Panc1 (cell line): Measurements from ENCODE around the gene PSG5. TPM values are rescaled to one million over a fixed set of nuclear protein-coding genes. Genes with fewer than 3 reads are reported as not detected.
"Not testable (repeated sequence)": the region's sequence is repeated elsewhere in the genome, so short reads cannot be mapped to it uniquely, and the experiment has no call there.

ENCODE experiments used
- ATAC-seq: fragments of 200-7000 bp; cut with Tn5 transposase; 2 replicates; pipeline ENCODE4 v1.9.1; 2020; ENCODE audit warnings: mild to moderate bottlenecking, moderate library complexity
- BruUV-seq: library from RNA; stranded (reverse); fragments of 400-500 nt; replicated peaks from 2 replicates; lab custom pipeline; 2021; lab: Mats Ljungman, UMichigan
- CTCF ChIA-PET: fragments of 300-600 bp; sonication (Branson Sonifier 250); formaldehyde crosslinking; loops from one replicate; lab custom pipeline; 2022; ENCODE audit warnings: antibody characterized with exemption; lab: Charles Lee
- POLR2A ChIA-PET: fragments of 300-600 bp; sonication (Branson Sonifier 250); formaldehyde crosslinking; loops from one replicate; lab custom pipeline; 2022; ENCODE audit warnings: antibody characterized with exemption; lab: Charles Lee
- DNase-seq: peaks from one replicate; pipeline ENCODE4 v3.0.0-alpha.2; 2010; ENCODE audit warnings: low read depth, low spot score
- H3K27ac ChIP-seq: 2 replicates; pipeline ENCODE4 v1.5.1; 2011; ENCODE audit warnings: mild to moderate bottlenecking, low read length, inconsistent platforms
- H3K27me3 ChIP-seq: fragments of 200-500 bp; sonication (Bioruptor generic); 2 replicates; pipeline ENCODE4 v1.6.0; 2014; ENCODE audit warnings: low read length, inconsistent platforms; ENCODE audit not compliant: control insufficient read depth, insufficient read depth
- H3K36me3 ChIP-seq: fragments of 200-500 bp; sonication (Bioruptor generic); 2 replicates; pipeline ENCODE4 v1.5.1; 2014; ENCODE audit warnings: inconsistent platforms, mild to moderate bottlenecking, low read length, moderate library complexity; ENCODE audit not compliant: control insufficient read depth, insufficient read depth
- H3K4me1 ChIP-seq: 2 replicates; pipeline ENCODE4 v1.5.1; 2011; ENCODE audit warnings: inconsistent platforms, mild to moderate bottlenecking, low read length, moderate library complexity; ENCODE audit not compliant: control insufficient read depth, insufficient read depth
- H3K4me3 ChIP-seq, 2 experiments: 2 replicates each; pipeline ENCODE4 v1.5.1; 2011 to 2012; ENCODE audit warnings: low read depth in 2 of 2, low read length in 2 of 2, mild to moderate bottlenecking in 2 of 2, inconsistent platforms in 1 of 2, moderate library complexity in 1 of 2
- H3K9me3 ChIP-seq: fragments of 200-500 bp; sonication (Bioruptor generic); 2 replicates; pipeline ENCODE4 v1.5.1; 2014; ENCODE audit warnings: low read depth, mild to moderate bottlenecking, inconsistent platforms, low read length, moderate library complexity; ENCODE audit not compliant: control insufficient read depth, insufficient read depth
- in situ Hi-C: cut with HindIII; loops from 2 replicates; pipeline ENCODE4 v1.10.0; 2016; ENCODE audit warnings: low sequenced_read_pairs, low pct_unique_long_range_greater_than_20kb
- intact Hi-C: fragments of 100-400 bp; cut with micrococcal nuclease; formaldehyde crosslinking; loops from one replicate; pipeline ENCODE4 v1.10.0; 2022; ENCODE audit not compliant: unreplicated experiment
- total RNA-seq: library from RNA; stranded (reverse); gene quantifications from one replicate; pipeline ENCODE4 v1.2.1, GENCODE V29; 2021; ENCODE audit not compliant: unreplicated experiment

The PSG5 gene
- total RNA-seq, 1 experiment from 2014 or later = not detected

GRCh38 chr19:43207174-43207573 is 20.8 kb upstream of the PSG5 start:
- ATAC-seq = not testable (repeated sequence)

GRCh38 chr19:43205471-43206105 is 19.3 kb upstream of the PSG5 start, which contains the start of gene PSG4:
PSG4 (minus strand) TSS chr19:43205638; CDS start chr19:43205536, 102 bp downstream.
- POLR2A ChIA-PET, DNase-seq, H3K4me1 ChIP-seq, intact Hi-C loops, CTCF ChIA-PET, H3K9me3 ChIP-seq, H3K4me3 ChIP-seq, H3K27ac ChIP-seq, H3K36me3 ChIP-seq, in situ Hi-C loops, ATAC-seq, BruUV-seq, H3K27me3 ChIP-seq: not testable (repeated sequence)

More at GRCh38 chr19:43207174-43207573, 20.8 kb upstream of the PSG5 start:
- H3K4me1 ChIP-seq, intact Hi-C loops, H3K9me3 ChIP-seq, BruUV-seq, in situ Hi-C loops, H3K36me3 ChIP-seq, POLR2A ChIA-PET, DNase-seq, CTCF ChIA-PET, H3K27ac ChIP-seq, H3K27me3 ChIP-seq, H3K4me3 ChIP-seq: not testable (repeated sequence)

- H3K9me3 ChIP-seq, H3K4me3 ChIP-seq, in situ Hi-C loops, BruUV-seq, CTCF ChIA-PET, POLR2A ChIA-PET, H3K27me3 ChIP-seq, H3K27ac ChIP-seq, H3K36me3 ChIP-seq, ATAC-seq, DNase-seq, intact Hi-C loops, H3K4me1 ChIP-seq: not testable (repeated sequence)
Measured at GRCh38 chr19:43203611-43204010, 17.3 kb upstream of the PSG5 start.

GRCh38 chr19:43201891-43202290 is 15.6 kb upstream of the PSG5 start:
- CTCF ChIA-PET, H3K27me3 ChIP-seq, H3K4me1 ChIP-seq, intact Hi-C loops, H3K36me3 ChIP-seq, ATAC-seq, POLR2A ChIA-PET, H3K9me3 ChIP-seq, H3K4me3 ChIP-seq, in situ Hi-C loops, BruUV-seq, H3K27ac ChIP-seq, DNase-seq: not testable (repeated sequence)

GRCh38 chr19:43201337-43201801 is 15.0 kb upstream of the PSG5 start:
- DNase-seq, H3K9me3 ChIP-seq, in situ Hi-C loops, H3K27me3 ChIP-seq, BruUV-seq, H3K4me3 ChIP-seq, H3K4me1 ChIP-seq, POLR2A ChIA-PET, H3K27ac ChIP-seq, H3K36me3 ChIP-seq, CTCF ChIA-PET, ATAC-seq, intact Hi-C loops: not testable (repeated sequence)

GRCh38 chr19:43198686-43199419 is 12.5 kb upstream of the PSG5 start:
- H3K9me3 ChIP-seq, H3K27ac ChIP-seq, in situ Hi-C loops, POLR2A ChIA-PET, BruUV-seq, H3K27me3 ChIP-seq, CTCF ChIA-PET, H3K36me3 ChIP-seq, DNase-seq, intact Hi-C loops, H3K4me1 ChIP-seq, ATAC-seq, H3K4me3 ChIP-seq: not testable (repeated sequence)

GRCh38 chr19:43197666-43198397 is 11.5 kb upstream of the PSG5 start:
- H3K9me3 ChIP-seq, H3K36me3 ChIP-seq, POLR2A ChIA-PET, H3K27me3 ChIP-seq, in situ Hi-C loops, BruUV-seq, ATAC-seq, H3K4me1 ChIP-seq, H3K27ac ChIP-seq, CTCF ChIA-PET, H3K4me3 ChIP-seq, intact Hi-C loops, DNase-seq: not testable (repeated sequence)
